Panc1 (cell line): Measurements from ENCODE around the gene NUMBL. TPM values are rescaled to one million over a fixed set of nuclear protein-coding genes. Genes with fewer than 3 reads are reported as not detected.

Experiments used
- ATAC-seq: fragments of 200-7000 bp; cut with Tn5 transposase; 2 replicates; pipeline ENCODE4 v1.9.1; 2020; ENCODE audit warnings: mild to moderate bottlenecking, moderate library complexity
- BruUV-seq: library from RNA; stranded (reverse); fragments of 400-500 nt; replicated peaks from 2 replicates; lab custom pipeline; 2021; lab: Mats Ljungman, UMichigan
- CTCF ChIA-PET: fragments of 300-600 bp; sonication (Branson Sonifier 250); formaldehyde crosslinking; loops from one replicate; lab custom pipeline; 2022; ENCODE audit warnings: antibody characterized with exemption; lab: Charles Lee
- POLR2A ChIA-PET: fragments of 300-600 bp; sonication (Branson Sonifier 250); formaldehyde crosslinking; loops from one replicate; lab custom pipeline; 2022; ENCODE audit warnings: antibody characterized with exemption; lab: Charles Lee
- DNase-seq: peaks from one replicate; pipeline ENCODE4 v3.0.0-alpha.2; 2010; ENCODE audit warnings: low read depth, low spot score
- H3K27ac ChIP-seq: 2 replicates; pipeline ENCODE4 v1.5.1; 2011; ENCODE audit warnings: mild to moderate bottlenecking, low read length, inconsistent platforms
- H3K27me3 ChIP-seq: fragments of 200-500 bp; sonication (Bioruptor generic); 2 replicates; pipeline ENCODE4 v1.6.0; 2014; ENCODE audit warnings: low read length, inconsistent platforms; ENCODE audit not compliant: control insufficient read depth, insufficient read depth
- H3K36me3 ChIP-seq: fragments of 200-500 bp; sonication (Bioruptor generic); 2 replicates; pipeline ENCODE4 v1.5.1; 2014; ENCODE audit warnings: inconsistent platforms, mild to moderate bottlenecking, low read length, moderate library complexity; ENCODE audit not compliant: control insufficient read depth, insufficient read depth
- H3K4me1 ChIP-seq: 2 replicates; pipeline ENCODE4 v1.5.1; 2011; ENCODE audit warnings: inconsistent platforms, mild to moderate bottlenecking, low read length, moderate library complexity; ENCODE audit not compliant: control insufficient read depth, insufficient read depth
- H3K4me3 ChIP-seq, 2 experiments: 2 replicates each; pipeline ENCODE4 v1.5.1; 2011 to 2012; ENCODE audit warnings: low read depth in 2 of 2, low read length in 2 of 2, mild to moderate bottlenecking in 2 of 2, inconsistent platforms in 1 of 2, moderate library complexity in 1 of 2
- H3K9me3 ChIP-seq: fragments of 200-500 bp; sonication (Bioruptor generic); 2 replicates; pipeline ENCODE4 v1.5.1; 2014; ENCODE audit warnings: low read depth, mild to moderate bottlenecking, inconsistent platforms, low read length, moderate library complexity; ENCODE audit not compliant: control insufficient read depth, insufficient read depth
- CTCF ChIP-seq: fragments of 450-650 bp; IDR thresholded peaks from 2 replicates; pipeline ENCODE4 v1.5.1; 2017; ENCODE audit warnings: mild to moderate bottlenecking
- POLR2AphosphoS5 ChIP-seq: IDR thresholded peaks from 2 replicates; pipeline ENCODE4 v1.6.1; 2012; ENCODE audit warnings: mild to moderate bottlenecking, low read depth, low read length, moderate library complexity
- REST ChIP-seq, 2 experiments: IDR thresholded peaks; 2 replicates each; pipeline ENCODE4 v1.6.1; 2011 to 2012; ENCODE audit warnings: low read depth in 2 of 2, control low read depth in 1 of 2, low read length in 1 of 2, mild to moderate bottlenecking in 1 of 2, moderate library complexity in 1 of 2; ENCODE audit not compliant: insufficient read depth in 1 of 2
- SIN3A ChIP-seq: IDR thresholded peaks from 2 replicates; pipeline ENCODE4 v1.6.1; 2012; ENCODE audit warnings: low read depth, mild to moderate bottlenecking, low read length, moderate library complexity, borderline replicate concordance; ENCODE audit not compliant: insufficient read depth
- TCF7L2 ChIP-seq: IDR thresholded peaks from 2 replicates; pipeline ENCODE4 v1.6.1; 2011; ENCODE audit warnings: mild to moderate bottlenecking, low read depth, low read length, inconsistent platforms
- in situ Hi-C: cut with HindIII; loops from 2 replicates; pipeline ENCODE4 v1.10.0; 2016; ENCODE audit warnings: low sequenced_read_pairs, low pct_unique_long_range_greater_than_20kb
- intact Hi-C: fragments of 100-400 bp; cut with micrococcal nuclease; formaldehyde crosslinking; loops from one replicate; pipeline ENCODE4 v1.10.0; 2022; ENCODE audit not compliant: unreplicated experiment
- total RNA-seq: library from RNA; stranded (reverse); gene quantifications from one replicate; pipeline ENCODE4 v1.2.1, GENCODE V29; 2021; ENCODE audit not compliant: unreplicated experiment

NUMBL gene
- total RNA-seq, 1 experiment from 2014 or later, result 27.6 TPM

GRCh38 chr19:40623403-40624251, 66.8 kb downstream of the NUMBL start:
- BruUV-seq, result no TSS peak
- in situ Hi-C loops (no loop called here), intact Hi-C loops (no loop called here)
- Histone ChIP-seq H3K36me3 (no peaks in the 10 kb centered on the region), H3K27me3 (no peaks in the 10 kb centered on the region), H3K4me1 (no peaks in the 10 kb centered on the region), H3K4me3 (no peak overlapping the region), H3K27ac (no peak overlapping the region), H3K9me3 (no peaks in the 10 kb centered on the region)
- CTCF ChIA-PET, result interaction anchor here (0.7 kb wide), 1 partner anchor 133 kb away, joined by 3 read pairs; no protein-coding TSS in a partner anchor
- DNase-seq (no peak), ATAC-seq (peak; percentile 95)
- POLR2A ChIA-PET, result no interaction called here
- TF ChIP-seq POLR2AphosphoS5 (no peak), SIN3A (no peak), CTCF (no peak), REST (IDR thresholded peaks at IDR 0.05; ENCODE audit: insufficient read depth in 1 of 2, low read depth in 2 of 2, low read length in 1 of 2) (no peak), TCF7L2 (no peak)

- H3K4me3 ChIP-seq, result no peak overlapping the region
- H3K4me1 ChIP-seq, result no peaks in the 10 kb centered on the region
- in situ Hi-C loops, result no loop called here
- no peak for ATAC-seq
- H3K36me3 ChIP-seq, result no peaks in the 10 kb centered on the region
- intact Hi-C loops, result no loop called here
- CTCF ChIA-PET, result no interaction called here
- no peaks in the 10 kb centered on the region for H3K9me3 ChIP-seq
- no peaks in the 10 kb centered on the region for H3K27me3 ChIP-seq
- no peak for TF ChIP-seq REST (IDR thresholded peaks at IDR 0.05; ENCODE audit: insufficient read depth in 1 of 2, low read depth in 2 of 2, low read length in 1 of 2)
- no peak for TF ChIP-seq CTCF
- no peak for TF ChIP-seq POLR2AphosphoS5
- TF ChIP-seq SIN3A, result no peak
- TF ChIP-seq TCF7L2, result no peak
- no peak for DNase-seq
- POLR2A ChIA-PET, result no interaction called here
- no TSS peak for BruUV-seq
- no peak overlapping the region for H3K27ac ChIP-seq
Observed at GRCh38 chr19:40622773-40623075, 67.7 kb downstream of the NUMBL start.
